SK-N-SH (cell line): Measurements from ENCODE around the gene GALNT14. TPM values are rescaled to one million over a fixed set of nuclear protein-coding genes. Genes with fewer than 3 reads are reported as not detected.

Experiments used
- CTCF ChIA-PET: fragments of 300-600, 350-600 bp; formaldehyde crosslinking; extraction: SDS; loops from one replicate; lab custom pipeline; 2021; lab: Yijun Ruan, JAX
- POLR2A ChIA-PET: fragments of 350-600 bp; sonication (Branson Sonifier 250); formaldehyde crosslinking; extraction: SDS; loops from one replicate; lab custom pipeline; 2020; ENCODE audit warnings: antibody characterized with exemption, inconsistent platforms; lab: Yijun Ruan, JAX
- DNase-seq: peaks from one replicate; pipeline ENCODE4 v3.0.0; 2012
- H2AFZ ChIP-seq: fragments of 200-600 bp; sonication (generic); 2 replicates; pipeline ENCODE4 v1.8.1; 2016; ENCODE audit warnings: antibody characterized with exemption, mild to moderate bottlenecking, low read depth
- H3F3A ChIP-seq: fragments of 200-600 bp; sonication (generic); replicated peaks from 2 replicates; pipeline ENCODE3; 2016; ENCODE audit warnings: antibody characterized with exemption, mild to moderate bottlenecking; ENCODE audit not compliant: insufficient read depth
- H3K27ac ChIP-seq, 2 experiments: fragments of 200-500 bp in 1 of 2; fragments of 200-600 bp in 1 of 2; sonication (Bioruptor generic) in 1 of 2; sonication (generic), shearing (Covaris generic) in 1 of 2; 2 replicates each; pipeline versions ENCODE4 v1.5.1 to v1.6.1; 2014 to 2016; ENCODE audit warnings: low read depth in 2 of 2, inconsistent platforms in 1 of 2, low read length in 1 of 2, mild to moderate bottlenecking in 1 of 2, mixed read lengths in 1 of 2
- H3K27me3 ChIP-seq: fragments of 200-600 bp; sonication (generic), shearing (Covaris generic); 2 replicates; pipeline ENCODE4 v1.6.1; 2016; ENCODE audit warnings: mixed run types; ENCODE audit not compliant: insufficient read depth
- H3K36me3 ChIP-seq, 2 experiments: fragments of 200-500 bp in 1 of 2; fragments of 200-600 bp in 1 of 2; sonication (Bioruptor generic) in 1 of 2; sonication (generic) in 1 of 2; replicated peaks in 1 of 2; 2 replicates each; pipeline versions ENCODE3 to v1.5.1; 2014 to 2016; ENCODE audit warnings: low read length in 1 of 2, mild to moderate bottlenecking in 1 of 2; ENCODE audit not compliant: insufficient read depth in 2 of 2, control insufficient read depth in 1 of 2
- H3K4me1 ChIP-seq, 2 experiments: fragments of 200-500 bp in 1 of 2; fragments of 200-600 bp in 1 of 2; sonication (Bioruptor generic) in 1 of 2; sonication (generic), shearing (Covaris generic) in 1 of 2; 2 replicates each; pipeline versions ENCODE4 v1.5.1 to v1.6.1; 2014 to 2016; ENCODE audit warnings: low read depth in 1 of 2, low read length in 1 of 2, mixed run types in 1 of 2; ENCODE audit not compliant: insufficient read depth in 2 of 2, control insufficient read depth in 1 of 2
- H3K4me2 ChIP-seq: fragments of 200-600 bp; sonication (generic), shearing (Covaris generic); 2 replicates; pipeline ENCODE4 v1.6.1; 2017; ENCODE audit warnings: mixed run types
- H3K4me3 ChIP-seq, 2 experiments: fragments of 200-500 bp in 1 of 2; fragments of 200-600 bp in 1 of 2; sonication (Bioruptor generic) in 1 of 2; sonication (generic), shearing (Covaris generic) in 1 of 2; 2 replicates each; pipeline versions ENCODE4 v1.5.1 to v1.8.1; 2014 to 2016; ENCODE audit warnings: low read depth in 2 of 2, inconsistent platforms in 1 of 2, low read length in 1 of 2, mild to moderate bottlenecking in 1 of 2, mixed read lengths in 1 of 2, moderate library complexity in 1 of 2
- H3K79me2 ChIP-seq: fragments of 200-600 bp; sonication (generic); 2 replicates; pipeline ENCODE4 v1.8.1; 2017; ENCODE audit warnings: mild to moderate bottlenecking; ENCODE audit not compliant: insufficient read depth
- H3K9ac ChIP-seq: fragments of 200-600 bp; sonication (generic); 2 replicates; pipeline ENCODE4 v1.6.1; 2017; ENCODE audit warnings: mixed run types
- H3K9me2 ChIP-seq: fragments of 200-600 bp; sonication (generic); 2 replicates; pipeline ENCODE4 v1.6.1; 2017; ENCODE audit warnings: mixed run types
- H3K9me3 ChIP-seq: fragments of 200-600 bp; sonication (generic); 2 replicates; pipeline ENCODE4 v1.6.1; 2017; ENCODE audit warnings: mixed run types, mild to moderate bottlenecking, moderate library complexity
- H4K20me1 ChIP-seq: fragments of 200-600 bp; sonication (generic); 2 replicates; pipeline ENCODE4 v1.6.1; 2017; ENCODE audit warnings: mild to moderate bottlenecking, mixed run types; ENCODE audit not compliant: insufficient read depth
- ELF1 ChIP-seq: IDR thresholded peaks from 2 replicates; pipeline ENCODE4 v1.4.0; 2012
- EP300 ChIP-seq, 2 experiments: IDR thresholded peaks; 2 replicates each; pipeline versions ENCODE4 v1.4.0 to v1.6.1; 2012; ENCODE audit warnings: borderline replicate concordance in 1 of 2, low read depth in 1 of 2, low read length in 1 of 2
- EZH2phosphoT487 ChIP-seq: fragments of 200-600 bp; sonication (generic); IDR thresholded peaks from 2 replicates; pipeline ENCODE4 v1.6.1; 2017; ENCODE audit warnings: low read depth, mixed run types, mild to moderate bottlenecking, antibody characterized with exemption, moderate library complexity, borderline replicate concordance
- FOSL2 ChIP-seq: IDR thresholded peaks from 2 replicates; pipeline ENCODE4 v1.4.0; 2012; ENCODE audit warnings: low read depth, mild to moderate bottlenecking, moderate library complexity, borderline replicate concordance
- FOXM1 ChIP-seq: IDR thresholded peaks from 2 replicates; pipeline ENCODE4 v1.4.0; 2012; ENCODE audit warnings: low read depth, mild to moderate bottlenecking
- GATA2 ChIP-seq: sonication (generic); formaldehyde crosslinking; IDR thresholded peaks from 2 replicates; pipeline ENCODE4 v1.5.0; 2020; ENCODE audit warnings: mild to moderate bottlenecking, missing genetic modification reagents
- IRF3 ChIP-seq: fragments of 150-350 bp; IDR thresholded peaks from 2 replicates; pipeline ENCODE4 v1.6.1; 2016; ENCODE audit warnings: mild to moderate bottlenecking, low read depth, low read length
- JUND ChIP-seq: IDR thresholded peaks from 2 replicates; pipeline ENCODE4 v1.4.0; 2012
- MAX ChIP-seq: IDR thresholded peaks from 2 replicates; pipeline ENCODE4 v1.4.0; 2012; ENCODE audit warnings: low read depth
- MXI1 ChIP-seq: IDR thresholded peaks from 2 replicates; pipeline ENCODE4 v1.6.1; 2012; ENCODE audit warnings: mild to moderate bottlenecking, low read depth, low read length, improper control_type of control experiment
- NFIC ChIP-seq: IDR thresholded peaks from 2 replicates; pipeline ENCODE4 v1.4.0; 2012; ENCODE audit warnings: borderline replicate concordance
- POLR2AphosphoS5 ChIP-seq: IDR thresholded peaks from 2 replicates; pipeline ENCODE4 v1.6.1; 2012; ENCODE audit warnings: low read depth, low read length
- RFX5 ChIP-seq: IDR thresholded peaks from 2 replicates; pipeline ENCODE4 v1.6.1; 2012; ENCODE audit warnings: mild to moderate bottlenecking, improper control_type of control experiment, low read length
- RXRA ChIP-seq: IDR thresholded peaks from 2 replicates; pipeline ENCODE4 v1.4.0; 2012; ENCODE audit warnings: low read depth, mild to moderate bottlenecking, borderline replicate concordance
- TAF1 ChIP-seq: IDR thresholded peaks from 2 replicates; pipeline ENCODE4 v1.6.1; 2012; ENCODE audit warnings: low read depth, mild to moderate bottlenecking, low read length, moderate library complexity, borderline replicate concordance
- TCF12 ChIP-seq: IDR thresholded peaks from 2 replicates; pipeline ENCODE4 v1.4.0; 2012
- TEAD4 ChIP-seq: IDR thresholded peaks from 2 replicates; pipeline ENCODE4 v1.4.0; 2012; ENCODE audit warnings: mild to moderate bottlenecking, borderline replicate concordance; ENCODE audit not compliant: insufficient read depth
- YY1 ChIP-seq: IDR thresholded peaks from 2 replicates; pipeline ENCODE4 v1.4.0; 2012; ENCODE audit warnings: low read depth, mild to moderate bottlenecking
- WGBS: methylation state at CpG from one replicate; pipeline ENCODE4 v1.1.6; 2017; ENCODE audit warnings: low lambda C conversion rate; 5-methylcytosine and 5-hydroxymethylcytosine counted together
- polyA plus RNA-seq, 3 experiments: library from polyadenylated mRNA; depleted of rRNA; stranded (reverse); fragments of >200 nt; gene quantifications; 2 replicates each; pipeline ENCODE4 v1.2.3, GENCODE V29; 2012
- TF ChIP-seq, protein P1 (sequence below): fragments of 200-600 bp; sonication (generic); IDR thresholded peaks from 2 replicates; pipeline ENCODE4 v1.6.1; 2017; ENCODE audit warnings: antibody characterized with exemption, mild to moderate bottlenecking, moderate library complexity
- TF ChIP-seq, protein P2 (sequence below): fragments of 150-350 bp; IDR thresholded peaks from 2 replicates; pipeline ENCODE4 v1.6.1; 2017; ENCODE audit warnings: antibody characterized with exemption, low read length, low read depth, borderline replicate concordance
- TF ChIP-seq, protein P3 (sequence below): IDR thresholded peaks from 2 replicates; pipeline ENCODE4 v1.6.1; 2012; ENCODE audit warnings: mild to moderate bottlenecking, low read depth, low read length, moderate library complexity

GALNT14 gene
- polyA plus RNA-seq, 1 of the 3 experiments (the other 2 are of a cell fraction), result 1.6 TPM

GRCh38 chr2:30867385-30867784 is 270.9 kb downstream of the GALNT14 start:
- H3K4me1 ChIP-seq, result peaks cover 0 to 51% of the 10 kb centered on the region in 2 experiments; a peak in 2 of 4 replicates
- TF ChIP-seq ELF1, result no peak
- TF ChIP-seq IRF3, result no peak
- TF ChIP-seq TAF1, result no peak
- TF ChIP-seq FOSL2, result no peak

GRCh38 chr2:30866974-30867373 is 271.3 kb downstream of the GALNT14 start:
- DNase-seq, result no peak
- no peak overlapping the region for H2AFZ ChIP-seq
- peak overlapping the region in 1 of 2 experiments; percentile 50; a peak in 2 of 4 replicates for H3K27ac ChIP-seq
- ChIA-PET CTCF (interaction anchor here (0.6 to 9.2 kb wide), 9 partner anchors 14 to 308 kb away, joined by 3 to 291 read pairs (median 4); partner anchors contain the start of gene GALNT14), POLR2A (no interaction called here)
- H3K9ac ChIP-seq, result no peak overlapping the region
- H3K9me2 ChIP-seq, result no peaks in the 10 kb centered on the region
- no peaks in the 10 kb centered on the region for H3K27me3 ChIP-seq
- H3K4me3 ChIP-seq, result no peak overlapping the region
- WGBS, result 44% methylated on average over 5 of the region's 5 CpGs
- no peaks in the 10 kb centered on the region for H3K9me3 ChIP-seq
- H3K4me2 ChIP-seq, result no peak overlapping the region
- H4K20me1 ChIP-seq, result no peaks in the 10 kb centered on the region
- no peaks in the 10 kb centered on the region for H3K79me2 ChIP-seq
- H3K36me3 ChIP-seq, result no peaks in the 10 kb centered on the region
- peaks cover 0 to 47% of the 10 kb centered on the region in 2 experiments; a peak in 2 of 4 replicates for H3K4me1 ChIP-seq
- H3F3A ChIP-seq, result no peaks in the 10 kb centered on the region
- TF ChIP-seq MXI1 (no peak), RFX5 (no peak), FOXM1 (no peak), YY1 (no peak), EP300 (IDR thresholded peaks at IDR 0.05; ENCODE audit: borderline replicate concordance in 1 of 2, low read depth in 1 of 2, low read length in 1 of 2) (no peak), POLR2AphosphoS5 (no peak), FOSL2 (no peak), TCF12 (no peak), MAX (no peak), TAF1 (no peak), TEAD4 (no peak), NFIC (no peak), RXRA (no peak), JUND (no peak), EZH2phosphoT487 (no peak), GATA2 (CRISPR knock-in tag) (no peak)
- TF ChIP-seq, protein P1, sequence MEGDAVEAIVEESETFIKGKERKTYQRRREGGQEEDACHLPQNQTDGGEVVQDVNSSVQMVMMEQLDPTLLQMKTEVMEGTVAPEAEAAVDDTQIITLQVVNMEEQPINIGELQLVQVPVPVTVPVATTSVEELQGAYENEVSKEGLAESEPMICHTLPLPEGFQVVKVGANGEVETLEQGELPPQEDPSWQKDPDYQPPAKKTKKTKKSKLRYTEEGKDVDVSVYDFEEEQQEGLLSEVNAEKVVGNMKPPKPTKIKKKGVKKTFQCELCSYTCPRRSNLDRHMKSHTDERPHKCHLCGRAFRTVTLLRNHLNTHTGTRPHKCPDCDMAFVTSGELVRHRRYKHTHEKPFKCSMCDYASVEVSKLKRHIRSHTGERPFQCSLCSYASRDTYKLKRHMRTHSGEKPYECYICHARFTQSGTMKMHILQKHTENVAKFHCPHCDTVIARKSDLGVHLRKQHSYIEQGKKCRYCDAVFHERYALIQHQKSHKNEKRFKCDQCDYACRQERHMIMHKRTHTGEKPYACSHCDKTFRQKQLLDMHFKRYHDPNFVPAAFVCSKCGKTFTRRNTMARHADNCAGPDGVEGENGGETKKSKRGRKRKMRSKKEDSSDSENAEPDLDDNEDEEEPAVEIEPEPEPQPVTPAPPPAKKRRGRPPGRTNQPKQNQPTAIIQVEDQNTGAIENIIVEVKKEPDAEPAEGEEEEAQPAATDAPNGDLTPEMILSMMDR, result no peak
- TF ChIP-seq, protein P2, sequence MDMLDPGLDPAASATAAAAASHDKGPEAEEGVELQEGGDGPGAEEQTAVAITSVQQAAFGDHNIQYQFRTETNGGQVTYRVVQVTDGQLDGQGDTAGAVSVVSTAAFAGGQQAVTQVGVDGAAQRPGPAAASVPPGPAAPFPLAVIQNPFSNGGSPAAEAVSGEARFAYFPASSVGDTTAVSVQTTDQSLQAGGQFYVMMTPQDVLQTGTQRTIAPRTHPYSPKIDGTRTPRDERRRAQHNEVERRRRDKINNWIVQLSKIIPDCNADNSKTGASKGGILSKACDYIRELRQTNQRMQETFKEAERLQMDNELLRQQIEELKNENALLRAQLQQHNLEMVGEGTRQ, result no peak
- TF ChIP-seq, protein P3, sequence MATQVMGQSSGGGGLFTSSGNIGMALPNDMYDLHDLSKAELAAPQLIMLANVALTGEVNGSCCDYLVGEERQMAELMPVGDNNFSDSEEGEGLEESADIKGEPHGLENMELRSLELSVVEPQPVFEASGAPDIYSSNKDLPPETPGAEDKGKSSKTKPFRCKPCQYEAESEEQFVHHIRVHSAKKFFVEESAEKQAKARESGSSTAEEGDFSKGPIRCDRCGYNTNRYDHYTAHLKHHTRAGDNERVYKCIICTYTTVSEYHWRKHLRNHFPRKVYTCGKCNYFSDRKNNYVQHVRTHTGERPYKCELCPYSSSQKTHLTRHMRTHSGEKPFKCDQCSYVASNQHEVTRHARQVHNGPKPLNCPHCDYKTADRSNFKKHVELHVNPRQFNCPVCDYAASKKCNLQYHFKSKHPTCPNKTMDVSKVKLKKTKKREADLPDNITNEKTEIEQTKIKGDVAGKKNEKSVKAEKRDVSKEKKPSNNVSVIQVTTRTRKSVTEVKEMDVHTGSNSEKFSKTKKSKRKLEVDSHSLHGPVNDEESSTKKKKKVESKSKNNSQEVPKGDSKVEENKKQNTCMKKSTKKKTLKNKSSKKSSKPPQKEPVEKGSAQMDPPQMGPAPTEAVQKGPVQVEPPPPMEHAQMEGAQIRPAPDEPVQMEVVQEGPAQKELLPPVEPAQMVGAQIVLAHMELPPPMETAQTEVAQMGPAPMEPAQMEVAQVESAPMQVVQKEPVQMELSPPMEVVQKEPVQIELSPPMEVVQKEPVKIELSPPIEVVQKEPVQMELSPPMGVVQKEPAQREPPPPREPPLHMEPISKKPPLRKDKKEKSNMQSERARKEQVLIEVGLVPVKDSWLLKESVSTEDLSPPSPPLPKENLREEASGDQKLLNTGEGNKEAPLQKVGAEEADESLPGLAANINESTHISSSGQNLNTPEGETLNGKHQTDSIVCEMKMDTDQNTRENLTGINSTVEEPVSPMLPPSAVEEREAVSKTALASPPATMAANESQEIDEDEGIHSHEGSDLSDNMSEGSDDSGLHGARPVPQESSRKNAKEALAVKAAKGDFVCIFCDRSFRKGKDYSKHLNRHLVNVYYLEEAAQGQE, result no peak

More at GRCh38 chr2:30867385-30867784, 270.9 kb downstream of the GALNT14 start:
- peak overlapping the region in 1 of 2 experiments; percentile 58; a peak in 2 of 4 replicates for H3K27ac ChIP-seq
- no peak overlapping the region for H3K4me2 ChIP-seq
- H3K9me3 ChIP-seq, result no peaks in the 10 kb centered on the region
- no peaks in the 10 kb centered on the region for H3K9me2 ChIP-seq
- no peaks in the 10 kb centered on the region for H3K27me3 ChIP-seq
- no peak for DNase-seq
- no peak overlapping the region for H3K4me3 ChIP-seq
- H3K79me2 ChIP-seq, result no peaks in the 10 kb centered on the region
- H4K20me1 ChIP-seq, result no peaks in the 10 kb centered on the region
- H3K9ac ChIP-seq, result no peak overlapping the region
- CTCF ChIA-PET, result interaction anchor here (0.6 to 9.2 kb wide), 9 partner anchors 14 to 308 kb away, joined by 3 to 291 read pairs (median 4); partner anchors contain the start of gene GALNT14
- POLR2A ChIA-PET, result no interaction called here
- H2AFZ ChIP-seq, result no peak overlapping the region
- H3F3A ChIP-seq, result no peaks in the 10 kb centered on the region
- no peaks in the 10 kb centered on the region for H3K36me3 ChIP-seq
- 38% methylated on average over 4 of the region's 4 CpGs for WGBS
